ENCODE data around the gene HABP2. TPM values are rescaled to one million over a fixed set of nuclear protein-coding genes. Genes with fewer than 3 reads are reported as not detected.

HABP2 gene
- total RNA-seq, 1 donor from 2014 or later = 0.63 TPM

DNA sequence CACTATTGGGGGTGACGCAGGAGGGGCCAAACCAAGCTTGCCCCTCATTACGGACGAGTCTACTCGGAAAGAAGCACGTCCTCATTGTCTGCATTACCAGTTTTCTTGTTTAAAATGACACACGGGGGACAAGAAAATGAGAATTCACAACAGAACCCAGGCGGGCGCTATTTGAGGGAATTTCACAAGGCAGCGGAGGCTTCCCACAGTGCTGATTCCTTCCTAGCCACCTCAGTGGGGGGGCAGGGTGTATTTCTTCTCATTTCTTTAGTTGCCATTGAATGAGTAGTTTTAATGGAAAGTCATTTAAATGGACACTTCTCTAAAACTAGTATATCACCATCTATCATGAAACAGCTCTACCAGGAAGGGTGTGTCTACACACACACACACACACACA is 68.1 kb downstream of the HABP2 start:
- TF ChIP-seq, protein P1, sequence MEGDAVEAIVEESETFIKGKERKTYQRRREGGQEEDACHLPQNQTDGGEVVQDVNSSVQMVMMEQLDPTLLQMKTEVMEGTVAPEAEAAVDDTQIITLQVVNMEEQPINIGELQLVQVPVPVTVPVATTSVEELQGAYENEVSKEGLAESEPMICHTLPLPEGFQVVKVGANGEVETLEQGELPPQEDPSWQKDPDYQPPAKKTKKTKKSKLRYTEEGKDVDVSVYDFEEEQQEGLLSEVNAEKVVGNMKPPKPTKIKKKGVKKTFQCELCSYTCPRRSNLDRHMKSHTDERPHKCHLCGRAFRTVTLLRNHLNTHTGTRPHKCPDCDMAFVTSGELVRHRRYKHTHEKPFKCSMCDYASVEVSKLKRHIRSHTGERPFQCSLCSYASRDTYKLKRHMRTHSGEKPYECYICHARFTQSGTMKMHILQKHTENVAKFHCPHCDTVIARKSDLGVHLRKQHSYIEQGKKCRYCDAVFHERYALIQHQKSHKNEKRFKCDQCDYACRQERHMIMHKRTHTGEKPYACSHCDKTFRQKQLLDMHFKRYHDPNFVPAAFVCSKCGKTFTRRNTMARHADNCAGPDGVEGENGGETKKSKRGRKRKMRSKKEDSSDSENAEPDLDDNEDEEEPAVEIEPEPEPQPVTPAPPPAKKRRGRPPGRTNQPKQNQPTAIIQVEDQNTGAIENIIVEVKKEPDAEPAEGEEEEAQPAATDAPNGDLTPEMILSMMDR (conservative IDR thresholded peaks at IDR 0.05; ENCODE audit: low read depth, low read length) = no peak
- no peak for DNase-seq (ENCODE audit: low read depth)
- no peak overlapping the region for H3K4me3 ChIP-seq (ENCODE audit: low read depth, low read length)

DNA sequence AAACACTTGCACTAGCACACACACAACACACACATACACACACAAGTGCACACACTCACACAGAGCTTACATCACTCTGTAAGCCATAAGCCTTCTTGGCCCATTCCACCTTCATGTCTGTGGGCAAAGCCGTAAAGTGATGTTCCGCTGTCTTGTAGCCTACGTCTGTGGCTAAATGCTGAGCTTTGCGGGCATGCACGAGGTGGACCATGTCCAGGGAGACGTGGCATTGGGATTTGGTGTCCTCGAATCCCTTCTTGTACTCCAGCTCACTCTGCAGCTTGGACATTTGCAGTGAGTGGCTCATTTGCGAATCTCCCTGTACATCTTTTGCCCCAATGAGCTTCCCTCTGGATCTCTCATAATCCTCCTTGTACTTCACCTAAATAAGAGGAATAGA is 68.9 kb downstream of the HABP2 start:
- no peak for DNase-seq (ENCODE audit: low read depth)
- TF ChIP-seq, protein P1 (conservative IDR thresholded peaks at IDR 0.05; ENCODE audit: low read depth, low read length) = no peak
- no peak overlapping the region for H3K4me3 ChIP-seq (ENCODE audit: low read depth, low read length)

DNA sequence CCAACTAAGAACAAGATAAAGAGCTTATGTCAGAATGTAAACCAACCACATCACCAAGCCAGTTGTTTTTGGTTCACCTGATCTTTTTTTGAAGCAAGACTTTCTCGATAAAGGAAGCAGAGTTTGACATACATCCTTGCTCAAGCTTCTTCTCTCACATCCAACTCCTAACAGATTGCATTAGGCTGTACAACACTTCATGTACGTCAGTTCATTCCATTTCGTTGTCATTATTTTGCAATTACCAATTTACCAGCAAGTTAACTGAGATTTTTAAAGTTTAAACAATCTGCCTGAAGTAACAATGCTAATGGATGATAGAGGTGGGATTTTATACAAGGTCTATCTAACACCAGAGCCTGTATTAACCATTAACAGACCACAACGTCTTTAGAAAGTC is 70.0 kb downstream of the HABP2 start:
- DNase-seq (ENCODE audit: low read depth) = no peak

DNA sequence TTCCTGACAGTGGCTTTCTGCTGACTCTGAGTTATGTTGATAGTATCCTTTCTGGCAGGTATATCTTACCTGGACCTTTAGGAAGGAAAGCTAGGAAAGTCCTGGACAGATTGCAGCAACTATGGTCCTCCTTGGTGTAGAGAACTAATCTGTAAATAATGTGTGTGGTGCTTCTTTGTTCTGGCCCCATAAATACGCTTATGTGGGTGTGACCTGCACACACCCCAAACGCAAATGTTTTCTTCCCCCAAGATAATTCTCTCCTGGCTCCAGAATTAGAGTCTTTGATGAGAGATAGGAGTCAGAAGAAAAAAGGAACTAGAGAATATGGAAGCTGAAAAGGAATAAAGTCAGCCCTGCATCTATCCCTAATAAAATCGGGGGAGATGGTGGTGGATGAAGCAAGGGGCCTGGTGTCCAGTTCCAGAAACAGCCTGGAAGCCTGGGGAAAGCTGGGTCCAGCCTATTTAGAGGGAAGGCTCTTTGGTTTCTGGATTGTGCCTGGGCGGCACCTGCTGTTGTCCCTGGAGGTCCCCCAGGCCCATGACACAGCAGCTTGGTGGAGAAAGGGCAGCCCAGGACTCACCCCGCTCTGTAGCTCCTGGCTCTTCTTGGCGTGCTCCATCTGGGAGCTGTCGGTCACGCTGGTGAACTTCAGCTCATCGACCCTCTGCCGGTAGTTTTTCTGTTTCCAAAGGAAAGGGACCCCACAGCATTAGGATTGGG is 72.8 kb downstream of the HABP2 start:
- no peak for DNase-seq (ENCODE audit: low read depth)
- no peak overlapping the region for H3K4me3 ChIP-seq (ENCODE audit: low read depth, low read length)
- TF ChIP-seq, protein P1 (conservative IDR thresholded peaks at IDR 0.05; ENCODE audit: low read depth, low read length) = no peak

More for the DNA sequence above, 70.0 kb downstream of the HABP2 start:
- H3K4me3 ChIP-seq (ENCODE audit: low read depth, low read length) = no peak overlapping the region
- TF ChIP-seq, protein P1 (conservative IDR thresholded peaks at IDR 0.05; ENCODE audit: low read depth, low read length) = no peak

DNA sequence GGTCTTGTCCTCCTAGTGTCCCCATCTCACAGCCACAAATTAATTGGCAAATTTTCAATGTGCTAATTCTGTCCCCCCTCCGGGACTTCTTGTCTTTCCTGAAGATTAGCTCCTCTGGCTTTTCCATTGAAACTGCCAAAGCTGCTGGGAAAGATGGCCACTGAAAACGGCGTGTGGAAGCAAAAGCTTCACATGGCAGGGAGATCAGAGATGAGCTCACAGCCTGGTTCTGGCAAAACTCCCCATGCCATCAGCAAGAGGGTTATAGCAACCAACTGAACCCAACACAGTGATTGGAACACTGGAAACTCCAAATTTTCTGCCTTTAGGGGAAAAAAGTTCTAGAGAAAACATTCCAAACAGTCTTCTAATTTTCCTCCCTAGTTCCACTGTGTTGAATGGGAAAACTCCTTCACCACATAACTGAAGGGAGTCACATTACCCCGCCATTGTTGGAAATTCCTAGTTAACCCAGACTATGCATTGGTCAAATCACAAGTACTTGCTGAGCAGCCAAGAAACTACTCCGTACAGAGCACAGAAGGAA is 74.0 kb downstream of the HABP2 start:
- DNase-seq (ENCODE audit: low read depth) = no peak
- TF ChIP-seq, protein P1 (conservative IDR thresholded peaks at IDR 0.05; ENCODE audit: low read depth, low read length) = no peak

GRCh38 chr10:113627836-113628235 is 75.0 kb downstream of the HABP2 start:
- no peak overlapping the region for H3K4me3 ChIP-seq (ENCODE audit: low read depth, low read length)
- TF ChIP-seq, protein P1 (conservative IDR thresholded peaks at IDR 0.05; ENCODE audit: low read depth, low read length) = no peak
- DNase-seq (ENCODE audit: low read depth) = no peak

More for the DNA sequence above, 74.0 kb downstream of the HABP2 start:
- no peak overlapping the region for H3K4me3 ChIP-seq (ENCODE audit: low read depth, low read length)

Data from epithelial cell of proximal tubule (primary cell).